ENCODE data around the gene LRPAP1. TPM values are rescaled to one million over a fixed set of nuclear protein-coding genes. Genes with fewer than 3 reads are reported as not detected.

LRPAP1 gene
- total and polyA plus RNA-seq, 10 of the 15 experiments (the other 5 are each of a cell fraction or from before 2014, with no cell fraction given): 1.0 to 100 (median 51.1) TPM

DNA sequence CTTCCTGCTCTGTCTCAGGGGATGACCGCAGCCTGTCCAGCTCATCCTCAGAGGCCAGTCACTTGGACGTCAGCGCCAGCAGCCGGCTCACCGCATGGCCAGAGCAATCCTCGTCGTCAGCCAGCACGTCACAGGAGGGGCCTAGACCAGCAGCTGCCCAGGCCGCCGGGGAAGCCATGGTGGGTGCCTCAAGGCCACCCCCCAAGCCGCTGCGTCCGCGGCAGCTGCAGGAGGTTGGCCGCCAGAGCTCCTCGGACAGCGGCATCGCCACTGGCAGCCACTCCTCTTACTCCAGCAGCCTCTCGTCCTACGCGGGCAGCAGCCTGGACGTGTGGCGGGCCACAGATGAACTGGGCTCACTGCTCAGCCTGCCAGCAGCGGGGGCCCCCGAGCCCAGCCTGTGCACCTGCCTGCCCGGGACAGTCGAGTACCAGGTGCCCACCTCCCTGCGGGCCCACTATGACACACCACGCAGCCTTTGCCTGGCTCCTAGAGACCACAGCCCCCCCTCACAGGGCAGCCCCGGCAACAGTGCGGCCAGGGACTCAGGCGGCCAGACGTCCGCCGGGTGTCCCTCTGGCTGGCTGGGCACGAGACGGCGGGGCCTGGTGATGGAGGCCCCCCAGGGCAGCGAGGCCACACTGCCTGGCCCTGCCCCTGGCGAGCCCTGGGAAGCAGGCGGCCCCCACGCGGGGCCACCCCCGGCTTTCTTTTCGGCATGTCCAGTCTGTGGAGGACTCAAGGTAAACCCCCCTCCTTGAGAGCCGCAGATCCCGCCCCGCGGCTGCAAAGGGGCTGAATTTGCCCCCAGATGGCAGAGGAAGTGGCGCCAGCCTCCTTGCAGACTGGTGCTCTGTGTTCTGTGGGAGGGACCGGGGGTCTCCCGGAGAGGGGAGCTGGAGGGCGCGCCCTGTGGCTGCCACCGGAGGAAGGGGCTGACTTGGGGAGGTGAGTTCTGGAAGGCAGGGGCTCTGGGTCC lies 39.2 kb downstream of the LRPAP1 start:
- no peak for DNase-seq (ENCODE audit: low read depth, low spot score)
- H3K27ac ChIP-seq (ENCODE audit: control insufficient read depth, insufficient read depth): no peak overlapping the region
- POLR2A ChIA-PET: no interaction called here
- TF ChIP-seq, protein P1, sequence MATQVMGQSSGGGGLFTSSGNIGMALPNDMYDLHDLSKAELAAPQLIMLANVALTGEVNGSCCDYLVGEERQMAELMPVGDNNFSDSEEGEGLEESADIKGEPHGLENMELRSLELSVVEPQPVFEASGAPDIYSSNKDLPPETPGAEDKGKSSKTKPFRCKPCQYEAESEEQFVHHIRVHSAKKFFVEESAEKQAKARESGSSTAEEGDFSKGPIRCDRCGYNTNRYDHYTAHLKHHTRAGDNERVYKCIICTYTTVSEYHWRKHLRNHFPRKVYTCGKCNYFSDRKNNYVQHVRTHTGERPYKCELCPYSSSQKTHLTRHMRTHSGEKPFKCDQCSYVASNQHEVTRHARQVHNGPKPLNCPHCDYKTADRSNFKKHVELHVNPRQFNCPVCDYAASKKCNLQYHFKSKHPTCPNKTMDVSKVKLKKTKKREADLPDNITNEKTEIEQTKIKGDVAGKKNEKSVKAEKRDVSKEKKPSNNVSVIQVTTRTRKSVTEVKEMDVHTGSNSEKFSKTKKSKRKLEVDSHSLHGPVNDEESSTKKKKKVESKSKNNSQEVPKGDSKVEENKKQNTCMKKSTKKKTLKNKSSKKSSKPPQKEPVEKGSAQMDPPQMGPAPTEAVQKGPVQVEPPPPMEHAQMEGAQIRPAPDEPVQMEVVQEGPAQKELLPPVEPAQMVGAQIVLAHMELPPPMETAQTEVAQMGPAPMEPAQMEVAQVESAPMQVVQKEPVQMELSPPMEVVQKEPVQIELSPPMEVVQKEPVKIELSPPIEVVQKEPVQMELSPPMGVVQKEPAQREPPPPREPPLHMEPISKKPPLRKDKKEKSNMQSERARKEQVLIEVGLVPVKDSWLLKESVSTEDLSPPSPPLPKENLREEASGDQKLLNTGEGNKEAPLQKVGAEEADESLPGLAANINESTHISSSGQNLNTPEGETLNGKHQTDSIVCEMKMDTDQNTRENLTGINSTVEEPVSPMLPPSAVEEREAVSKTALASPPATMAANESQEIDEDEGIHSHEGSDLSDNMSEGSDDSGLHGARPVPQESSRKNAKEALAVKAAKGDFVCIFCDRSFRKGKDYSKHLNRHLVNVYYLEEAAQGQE (IDR thresholded peaks at IDR 0.05; ENCODE audit: low read depth, low read length): no peak
- no peak for TF ChIP-seq ATF7 (IDR thresholded peaks at IDR 0.05; ENCODE audit: low read depth)
- TF ChIP-seq JUND (IDR thresholded peaks at IDR 0.05; ENCODE audit: low read depth, low read length): no peak
- no peak for TF ChIP-seq CREM (IDR thresholded peaks at IDR 0.05; ENCODE audit: low read depth)
- in situ Hi-C loops (cut with MboI): no loop called here
- no peaks in the 10 kb centered on the region for H4K20me1 ChIP-seq (ENCODE audit: control insufficient read depth, insufficient read depth)
- no peaks in the 10 kb centered on the region for H3K79me2 ChIP-seq (ENCODE audit: control insufficient read depth, insufficient read depth, low read length)
- no peaks in the 10 kb centered on the region for H3K4me1 ChIP-seq (ENCODE audit: control insufficient read depth, insufficient read depth, low read length)
- SMC1A ChIA-PET (ENCODE audit: uncharacterized antibody, unreplicated experiment): interaction anchor here (0.8 kb wide), 1 partner anchor 12 kb away, joined by 3 read pairs; no protein-coding TSS in a partner anchor
- H3K36me3 ChIP-seq (ENCODE audit: control insufficient read depth in 2 of 2, insufficient read depth in 2 of 2, low read length in 1 of 2): no peaks in the 10 kb centered on the region
- 74% methylated on average over 55 of the region's 55 CpGs for WGBS (ENCODE audit: insufficient coverage, insufficient replicate concordance, low lambda C conversion rate, missing lambda C conversion rate)
- RAD21 ChIA-PET (ENCODE audit: unreplicated experiment): no interaction called here
- CTCF ChIA-PET: interaction anchor here (1.3 kb wide), 1 partner anchor 12 kb away, joined by 8 read pairs; no protein-coding TSS in a partner anchor
- no peaks in the 10 kb centered on the region; a peak in 2 of 4 replicates for H3K27me3 ChIP-seq (replicated peaks in 1 of 2; ENCODE audit: control insufficient read depth in 2 of 2, insufficient read depth in 2 of 2, low read length in 1 of 2)
- H3K9me3 ChIP-seq (replicated peaks; ENCODE audit: control insufficient read depth, insufficient read depth, low read length): no peaks in the 10 kb centered on the region
- no peak overlapping the region for H2AFZ ChIP-seq (ENCODE audit: control insufficient read depth, low read depth, low read length)
- no peak overlapping the region for H3K4me2 ChIP-seq (ENCODE audit: control insufficient read depth, insufficient read depth)
- no TSS peak for BruUV-seq (replicated peaks)
- ATAC-seq: no peak
- intact Hi-C loops (cut with micrococcal nuclease; ENCODE audit: unreplicated experiment): no loop called here
- no peak for FAIRE-seq
- no peak overlapping the region for H3K9ac ChIP-seq (ENCODE audit: control insufficient read depth, insufficient read depth, low read length)
- H3K4me3 ChIP-seq: no peak overlapping the region

Measured in GM12878 (cell line).